Neural cell (in vitro differentiated cells): ENCODE data around the gene RALA. TPM values are rescaled to one million over a fixed set of nuclear protein-coding genes. Genes with fewer than 3 reads are reported as not detected.

Experiments used
- H2AFZ ChIP-seq: fragments of 200-600, 300-800 bp; sonication (generic), shearing (Covaris generic); 2 replicates; pipeline ENCODE4 v1.6.0; 2014; ENCODE audit warnings: low read depth, mild to moderate bottlenecking, antibody characterized with exemption, low read length, moderate library complexity
- H3F3A ChIP-seq: fragments of 200-600 bp; shearing (Covaris generic); 2 replicates; pipeline ENCODE4 v1.6.1; 2016; ENCODE audit warnings: mild to moderate bottlenecking, moderate library complexity, mixed read lengths, antibody characterized with exemption, low read length; ENCODE audit not compliant: insufficient read depth, poor library complexity, severe bottlenecking
- H3K27ac ChIP-seq: fragments of 200-600, 300-800 bp; sonication (generic), shearing (Covaris generic); 2 replicates; pipeline ENCODE4 v1.5.1; 2014; ENCODE audit warnings: mild to moderate bottlenecking, low read length, moderate library complexity
- H3K27me3 ChIP-seq: fragments of 300-800, 200-600 bp; sonication (generic), shearing (Covaris generic); 2 replicates; pipeline ENCODE4 v1.6.0; 2014; ENCODE audit warnings: mild to moderate bottlenecking, low read depth, low read length, moderate library complexity; ENCODE audit not compliant: insufficient read depth
- H3K36me3 ChIP-seq: fragments of 300-800, 200-600 bp; sonication (generic), shearing (Covaris generic); 2 replicates; pipeline ENCODE4 v1.5.1; 2014; ENCODE audit warnings: mild to moderate bottlenecking, antibody characterized with exemption, low read length, moderate library complexity; ENCODE audit not compliant: insufficient read depth
- H3K4me2 ChIP-seq: fragments of 300-800, 200-600 bp; sonication (generic), shearing (Covaris generic); 2 replicates; pipeline ENCODE4 v1.6.0; 2014; ENCODE audit warnings: mild to moderate bottlenecking, low read length
- H3K4me3 ChIP-seq: fragments of 300-800, 200-600 bp; sonication (generic), shearing (Covaris generic); 2 replicates; pipeline ENCODE4 v1.5.1; 2014; ENCODE audit warnings: mild to moderate bottlenecking, low read length, moderate library complexity
- H3K79me2 ChIP-seq: fragments of 200-600 bp; shearing (Covaris generic); replicated peaks from 2 replicates; pipeline ENCODE4 v1.6.0; 2014; ENCODE audit warnings: mild to moderate bottlenecking, low read length, moderate library complexity; ENCODE audit not compliant: insufficient read depth
- H3K9ac ChIP-seq: fragments of 300-800, 200-600 bp; sonication (generic), shearing (Covaris generic); 2 replicates; pipeline ENCODE4 v1.6.1; 2016; ENCODE audit warnings: mild to moderate bottlenecking, low read length, mixed read lengths
- H3K9me2 ChIP-seq: fragments of 200-600 bp; shearing (Covaris generic); 2 replicates; pipeline ENCODE4 v1.6.1; 2016; ENCODE audit warnings: mild to moderate bottlenecking, low read length, mixed read lengths; ENCODE audit not compliant: insufficient read depth
- H3K9me3 ChIP-seq: fragments of 200-600, 300-800 bp; sonication (generic), shearing (Covaris generic); 2 replicates; pipeline ENCODE4 v1.6.1; 2016; ENCODE audit warnings: mild to moderate bottlenecking, mixed run types, low read length, moderate library complexity, mixed read lengths
- H4K20me1 ChIP-seq: fragments of 200-600 bp; shearing (Covaris generic); 2 replicates; pipeline ENCODE4 v1.6.1; 2016; ENCODE audit warnings: mild to moderate bottlenecking, mixed run types; ENCODE audit not compliant: insufficient read depth
- EP300 ChIP-seq: fragments of 450-650 bp; conservative IDR thresholded peaks from 2 replicates; pipeline ENCODE4 v1.6.1; 2014; ENCODE audit warnings: antibody characterized with exemption, mild to moderate bottlenecking, moderate library complexity; ENCODE audit not compliant: poor library complexity, severe bottlenecking
- EZH2 ChIP-seq: fragments of 200-600, 300-800 bp; shearing (Covaris generic), sonication (generic); IDR thresholded peaks from 2 replicates; pipeline ENCODE4 v1.6.1; 2014; ENCODE audit warnings: antibody characterized with exemption, low read length, borderline replicate concordance, mild to moderate bottlenecking; ENCODE audit not compliant: insufficient read depth, poor library complexity, severe bottlenecking
- MXI1 ChIP-seq: fragments of 450-650 bp; conservative IDR thresholded peaks from 2 replicates; pipeline ENCODE4 v1.6.1; 2014; ENCODE audit warnings: antibody characterized with exemption, mild to moderate bottlenecking; ENCODE audit not compliant: poor library complexity, severe bottlenecking
- POLR2AphosphoS5 ChIP-seq: IDR thresholded peaks from 2 replicates; pipeline ENCODE4 v1.6.1; 2012
- RAD21 ChIP-seq: fragments of 450-650 bp; conservative IDR thresholded peaks from 2 replicates; pipeline ENCODE4 v1.6.1; 2014; ENCODE audit warnings: antibody characterized with exemption, mild to moderate bottlenecking, moderate library complexity
- SMC3 ChIP-seq: fragments of 450-650 bp; conservative IDR thresholded peaks from 2 replicates; pipeline ENCODE4 v1.6.1; 2014; ENCODE audit warnings: antibody characterized with exemption, mild to moderate bottlenecking, moderate library complexity; ENCODE audit not compliant: poor library complexity
- TAF1 ChIP-seq: IDR thresholded peaks from 2 replicates; pipeline ENCODE4 v1.6.1; 2012; ENCODE audit warnings: low read depth
- polyA plus RNA-seq: library from polyadenylated mRNA; depleted of rRNA; stranded (reverse); fragments of >200 nt; gene quantifications from 2 replicates; pipeline ENCODE4 v1.2.3, GENCODE V29; 2014
- TF ChIP-seq, protein P1 (sequence below): fragments of 450-650 bp; IDR thresholded peaks from 2 replicates; pipeline ENCODE4 v1.5.1; 2014; ENCODE audit warnings: antibody characterized with exemption, mild to moderate bottlenecking, moderate library complexity; ENCODE audit not compliant: poor library complexity, severe bottlenecking
- TF ChIP-seq, protein P2 (sequence below): IDR thresholded peaks from 2 replicates; pipeline ENCODE4 v1.6.1; 2012; ENCODE audit warnings: borderline replicate concordance

RALA gene
- polyA plus RNA-seq, 1 donor from 2014 or later = 36.2 TPM

DNA sequence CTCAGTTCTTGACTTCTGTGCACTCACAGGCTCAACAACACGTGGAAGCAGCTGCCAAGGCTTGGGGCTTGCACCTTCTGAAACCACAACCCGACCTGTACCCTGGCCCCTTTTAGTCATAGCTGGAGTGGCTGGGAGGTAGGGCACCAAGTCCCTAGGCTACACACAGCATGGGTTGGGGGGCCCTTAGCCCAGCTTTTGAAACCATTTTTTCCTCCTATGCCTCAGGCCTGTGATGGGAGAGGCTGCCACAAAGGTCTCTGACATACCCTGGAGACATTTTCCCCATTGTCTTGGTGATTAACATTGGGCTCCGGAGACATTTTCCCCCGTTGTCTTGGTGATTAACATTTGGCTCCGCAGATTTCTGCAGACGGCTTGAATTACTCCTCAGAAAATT lies 38.6 kb downstream of the RALA start:
- Histone ChIP-seq H3K9ac (no peak overlapping the region), H4K20me1 (no peaks in the 10 kb centered on the region), H3K4me3 (no peak overlapping the region)

DNA sequence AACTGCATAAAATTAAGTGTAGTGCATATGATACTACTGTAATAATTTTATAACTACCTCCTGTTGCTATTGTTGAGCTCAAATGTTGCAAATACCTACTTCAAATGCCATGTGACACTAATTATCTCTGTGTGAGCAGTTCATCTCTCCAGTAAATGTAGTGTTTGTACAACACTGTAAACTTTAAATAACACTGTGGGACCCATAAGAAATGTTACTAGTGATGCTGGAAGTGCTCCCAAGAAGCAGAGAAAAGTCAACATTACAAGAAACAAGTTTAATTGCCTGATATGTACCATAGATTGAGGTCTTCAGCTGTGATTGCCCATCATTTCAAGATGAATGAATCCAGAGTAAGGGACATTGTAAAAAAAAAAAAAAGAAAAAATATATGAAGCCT lies 39.9 kb downstream of the RALA start:
- peaks cover 9% of the 10 kb centered on the region for H3K79me2 ChIP-seq

More for the DNA sequence above, 38.6 kb downstream of the RALA start:
- peaks cover 15% of the 10 kb centered on the region for H3K79me2 ChIP-seq
- no peaks in the 10 kb centered on the region for H3K9me2 ChIP-seq
- H3F3A ChIP-seq = no peaks in the 10 kb centered on the region
- TF ChIP-seq MXI1 (no peak), RAD21 (no peak), TAF1 (no peak), EP300 (no peak), SMC3 (no peak)
- peaks cover 3% of the 10 kb centered on the region for H3K9me3 ChIP-seq
- no peak overlapping the region for H3K4me2 ChIP-seq
- no peak overlapping the region for H3K27ac ChIP-seq
- H2AFZ ChIP-seq = no peak overlapping the region
- no peaks in the 10 kb centered on the region for H3K27me3 ChIP-seq
- H3K36me3 ChIP-seq = no peaks in the 10 kb centered on the region

More for the DNA sequence above, 39.9 kb downstream of the RALA start:
- Histone ChIP-seq H3F3A (no peaks in the 10 kb centered on the region), H3K4me3 (no peak overlapping the region), H3K9me2 (no peaks in the 10 kb centered on the region), H3K27ac (no peak overlapping the region), H3K36me3 (no peaks in the 10 kb centered on the region), H2AFZ (no peak overlapping the region), H3K9me3 (peaks cover 3% of the 10 kb centered on the region), H3K9ac (no peak overlapping the region), H3K27me3 (no peaks in the 10 kb centered on the region), H4K20me1 (no peaks in the 10 kb centered on the region), H3K4me2 (no peak overlapping the region)
- TF ChIP-seq, protein P1, sequence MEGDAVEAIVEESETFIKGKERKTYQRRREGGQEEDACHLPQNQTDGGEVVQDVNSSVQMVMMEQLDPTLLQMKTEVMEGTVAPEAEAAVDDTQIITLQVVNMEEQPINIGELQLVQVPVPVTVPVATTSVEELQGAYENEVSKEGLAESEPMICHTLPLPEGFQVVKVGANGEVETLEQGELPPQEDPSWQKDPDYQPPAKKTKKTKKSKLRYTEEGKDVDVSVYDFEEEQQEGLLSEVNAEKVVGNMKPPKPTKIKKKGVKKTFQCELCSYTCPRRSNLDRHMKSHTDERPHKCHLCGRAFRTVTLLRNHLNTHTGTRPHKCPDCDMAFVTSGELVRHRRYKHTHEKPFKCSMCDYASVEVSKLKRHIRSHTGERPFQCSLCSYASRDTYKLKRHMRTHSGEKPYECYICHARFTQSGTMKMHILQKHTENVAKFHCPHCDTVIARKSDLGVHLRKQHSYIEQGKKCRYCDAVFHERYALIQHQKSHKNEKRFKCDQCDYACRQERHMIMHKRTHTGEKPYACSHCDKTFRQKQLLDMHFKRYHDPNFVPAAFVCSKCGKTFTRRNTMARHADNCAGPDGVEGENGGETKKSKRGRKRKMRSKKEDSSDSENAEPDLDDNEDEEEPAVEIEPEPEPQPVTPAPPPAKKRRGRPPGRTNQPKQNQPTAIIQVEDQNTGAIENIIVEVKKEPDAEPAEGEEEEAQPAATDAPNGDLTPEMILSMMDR = no peak
- TF ChIP-seq SMC3 (no peak), TAF1 (no peak), MXI1 (no peak), EZH2 (no peak), RAD21 (no peak), EP300 (no peak), POLR2AphosphoS5 (no peak)
- TF ChIP-seq, protein P2, sequence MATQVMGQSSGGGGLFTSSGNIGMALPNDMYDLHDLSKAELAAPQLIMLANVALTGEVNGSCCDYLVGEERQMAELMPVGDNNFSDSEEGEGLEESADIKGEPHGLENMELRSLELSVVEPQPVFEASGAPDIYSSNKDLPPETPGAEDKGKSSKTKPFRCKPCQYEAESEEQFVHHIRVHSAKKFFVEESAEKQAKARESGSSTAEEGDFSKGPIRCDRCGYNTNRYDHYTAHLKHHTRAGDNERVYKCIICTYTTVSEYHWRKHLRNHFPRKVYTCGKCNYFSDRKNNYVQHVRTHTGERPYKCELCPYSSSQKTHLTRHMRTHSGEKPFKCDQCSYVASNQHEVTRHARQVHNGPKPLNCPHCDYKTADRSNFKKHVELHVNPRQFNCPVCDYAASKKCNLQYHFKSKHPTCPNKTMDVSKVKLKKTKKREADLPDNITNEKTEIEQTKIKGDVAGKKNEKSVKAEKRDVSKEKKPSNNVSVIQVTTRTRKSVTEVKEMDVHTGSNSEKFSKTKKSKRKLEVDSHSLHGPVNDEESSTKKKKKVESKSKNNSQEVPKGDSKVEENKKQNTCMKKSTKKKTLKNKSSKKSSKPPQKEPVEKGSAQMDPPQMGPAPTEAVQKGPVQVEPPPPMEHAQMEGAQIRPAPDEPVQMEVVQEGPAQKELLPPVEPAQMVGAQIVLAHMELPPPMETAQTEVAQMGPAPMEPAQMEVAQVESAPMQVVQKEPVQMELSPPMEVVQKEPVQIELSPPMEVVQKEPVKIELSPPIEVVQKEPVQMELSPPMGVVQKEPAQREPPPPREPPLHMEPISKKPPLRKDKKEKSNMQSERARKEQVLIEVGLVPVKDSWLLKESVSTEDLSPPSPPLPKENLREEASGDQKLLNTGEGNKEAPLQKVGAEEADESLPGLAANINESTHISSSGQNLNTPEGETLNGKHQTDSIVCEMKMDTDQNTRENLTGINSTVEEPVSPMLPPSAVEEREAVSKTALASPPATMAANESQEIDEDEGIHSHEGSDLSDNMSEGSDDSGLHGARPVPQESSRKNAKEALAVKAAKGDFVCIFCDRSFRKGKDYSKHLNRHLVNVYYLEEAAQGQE = no peak
